ENCODE results near the gene GPSM1.
A peak's percentile ranks its signal among the peaks of the same experiment; 100 is the strongest.

The GPSM1 gene

GRCh38 chr9:136327304-136327974 lies at the start of gene GPSM1:
GPSM1 (plus strand) TSS chr9:136327539; CDS start chr9:136327696, 157 bp downstream.
- TF ChIP-seq CTCF (IDR thresholded peaks at IDR 0.05; ENCODE audit: low read depth, low read length) (no peak), EZH2phosphoT487 (IDR thresholded peaks at IDR 0.05; ENCODE audit: low read depth) (no peak)
- no peaks in the 10 kb centered on the region for H3K27me3 ChIP-seq (ENCODE audit: low read depth, low read length)
- no peaks in the 10 kb centered on the region for H4K20me1 ChIP-seq (ENCODE audit: insufficient read depth, low read length)
- no peaks in the 10 kb centered on the region for H3K9me3 ChIP-seq (ENCODE audit: insufficient read depth, low read length)
- peak within 1 kb of the TSS; percentile 84 for H2AFZ ChIP-seq (ENCODE audit: low read depth, low read length)
- H3K4me3 ChIP-seq (ENCODE audit: low read length) = peak within 1 kb of the TSS; percentile 84
- H3K4me1 ChIP-seq (ENCODE audit: low read length) = peaks cover 25% of the 10 kb centered on the region; the same call in 1 of the 2 replicates
- H3K79me2 ChIP-seq (ENCODE audit: low read length) = no peaks in the 10 kb centered on the region
- peak within 1 kb of the TSS; percentile 79 for H3K9ac ChIP-seq (ENCODE audit: low read length)
- peak within 1 kb of the TSS; percentile 95 for H3K4me2 ChIP-seq (ENCODE audit: low read length)
- no peak within 1 kb of the TSS for H3K27ac ChIP-seq (ENCODE audit: low read length)
- H3K36me3 ChIP-seq (replicated peaks; ENCODE audit: low read depth, low read length) = no peaks in the 10 kb centered on the region

GRCh38 chr9:136277746-136278145 lies 49.6 kb upstream of the GPSM1 start:
- Histone ChIP-seq H3K79me2 (ENCODE audit: low read length) (no peaks in the 10 kb centered on the region), H2AFZ (ENCODE audit: low read depth, low read length) (no peak overlapping the region), H3K27ac (ENCODE audit: low read length) (no peak overlapping the region), H3K36me3 (replicated peaks; ENCODE audit: low read depth, low read length) (no peaks in the 10 kb centered on the region), H3K27me3 (ENCODE audit: low read depth, low read length) (peaks cover 13% of the 10 kb centered on the region; the same call in 1 of the 2 replicates), H3K9me3 (ENCODE audit: insufficient read depth, low read length) (no peaks in the 10 kb centered on the region), H4K20me1 (ENCODE audit: insufficient read depth, low read length) (no peaks in the 10 kb centered on the region), H3K4me3 (ENCODE audit: low read length) (no peak overlapping the region), H3K9ac (ENCODE audit: low read length) (no peak overlapping the region), H3K4me1 (ENCODE audit: low read length) (no peaks in the 10 kb centered on the region), H3K4me2 (ENCODE audit: low read length) (no peak overlapping the region)
- TF ChIP-seq CTCF (IDR thresholded peaks at IDR 0.05; ENCODE audit: low read depth, low read length) = no peak; the same call in 1 of the 2 replicates
- TF ChIP-seq EZH2phosphoT487 (IDR thresholded peaks at IDR 0.05; ENCODE audit: low read depth) = no peak

GRCh38 chr9:136278221-136278620 lies 49.1 kb upstream of the GPSM1 start:
- H3K4me1 ChIP-seq (ENCODE audit: low read length) = peaks cover 2% of the 10 kb centered on the region
- TF ChIP-seq EZH2phosphoT487 (IDR thresholded peaks at IDR 0.05; ENCODE audit: low read depth) (no peak), CTCF (IDR thresholded peaks at IDR 0.05; ENCODE audit: low read depth, low read length) (no peak)
- no peak overlapping the region for H3K4me3 ChIP-seq (ENCODE audit: low read length)
- no peak overlapping the region for H3K27ac ChIP-seq (ENCODE audit: low read length)
- H3K4me2 ChIP-seq (ENCODE audit: low read length) = no peak overlapping the region
- no peaks in the 10 kb centered on the region for H3K79me2 ChIP-seq (ENCODE audit: low read length)
- H2AFZ ChIP-seq (ENCODE audit: low read depth, low read length) = no peak overlapping the region
- no peaks in the 10 kb centered on the region for H4K20me1 ChIP-seq (ENCODE audit: insufficient read depth, low read length)
- H3K9ac ChIP-seq (ENCODE audit: low read length) = no peak overlapping the region
- H3K9me3 ChIP-seq (ENCODE audit: insufficient read depth, low read length) = no peaks in the 10 kb centered on the region
- H3K27me3 ChIP-seq (ENCODE audit: low read depth, low read length) = peaks cover 14% of the 10 kb centered on the region; the same call in 1 of the 2 replicates
- no peaks in the 10 kb centered on the region for H3K36me3 ChIP-seq (replicated peaks; ENCODE audit: low read depth, low read length)

GRCh38 chr9:136278894-136279293 lies 48.4 kb upstream of the GPSM1 start:
- no peak overlapping the region for H3K4me2 ChIP-seq (ENCODE audit: low read length)
- no peaks in the 10 kb centered on the region for H3K79me2 ChIP-seq (ENCODE audit: low read length)
- H3K4me3 ChIP-seq (ENCODE audit: low read length) = no peak overlapping the region
- no peak for TF ChIP-seq EZH2phosphoT487 (IDR thresholded peaks at IDR 0.05; ENCODE audit: low read depth)
- TF ChIP-seq CTCF (IDR thresholded peaks at IDR 0.05; ENCODE audit: low read depth, low read length) = no peak
- H3K9ac ChIP-seq (ENCODE audit: low read length) = no peak overlapping the region
- H3K9me3 ChIP-seq (ENCODE audit: insufficient read depth, low read length) = no peaks in the 10 kb centered on the region
- no peaks in the 10 kb centered on the region for H3K36me3 ChIP-seq (replicated peaks; ENCODE audit: low read depth, low read length)
- H3K27me3 ChIP-seq (ENCODE audit: low read depth, low read length) = peaks cover 17% of the 10 kb centered on the region; the same call in 1 of the 2 replicates
- H3K4me1 ChIP-seq (ENCODE audit: low read length) = peaks cover 6% of the 10 kb centered on the region
- H2AFZ ChIP-seq (ENCODE audit: low read depth, low read length) = no peak overlapping the region
- no peaks in the 10 kb centered on the region for H4K20me1 ChIP-seq (ENCODE audit: insufficient read depth, low read length)
- H3K27ac ChIP-seq (ENCODE audit: low read length) = no peak overlapping the region
